Karpas-422 (cell line): ENCODE data around the gene HPS1. TPM values are rescaled to one million over a fixed set of nuclear protein-coding genes. Genes with fewer than 3 reads are reported as not detected.

Experiments
- DNase-seq: peaks from one replicate; pipeline ENCODE4 v3.0.0-alpha.2; 2015
- H2AFZ ChIP-seq: fragments of 200-600 bp; sonication (generic); 2 replicates; pipeline ENCODE4 v1.6.1; 2014; ENCODE audit warnings: antibody characterized with exemption, low read length, mixed read lengths
- H3K27ac ChIP-seq: fragments of 200-600 bp; sonication (generic); 2 replicates; pipeline ENCODE4 v1.5.1; 2014; ENCODE audit warnings: mild to moderate bottlenecking, low read length, moderate library complexity
- H3K27me3 ChIP-seq: fragments of 200-600 bp; sonication (generic); 2 replicates; pipeline ENCODE4 v1.6.1; 2014; ENCODE audit warnings: low read length, mixed read lengths
- H3K36me3 ChIP-seq: fragments of 200-600 bp; sonication (generic); 2 replicates; pipeline ENCODE4 v1.6.1; 2014; ENCODE audit warnings: low read length, mixed read lengths; ENCODE audit not compliant: insufficient read depth
- H3K4me1 ChIP-seq: fragments of 200-600 bp; sonication (generic); 2 replicates; pipeline ENCODE4 v1.6.1; 2014; ENCODE audit warnings: mild to moderate bottlenecking, low read length, mixed read lengths
- H3K4me2 ChIP-seq: fragments of 200-600 bp; sonication (generic); 2 replicates; pipeline ENCODE4 v1.6.1; 2014; ENCODE audit warnings: low read length, low read depth, mild to moderate bottlenecking; ENCODE audit not compliant: poor library complexity, severe bottlenecking
- H3K4me3 ChIP-seq: fragments of 200-600 bp; sonication (generic); 2 replicates; pipeline ENCODE4 v1.5.1; 2014; ENCODE audit warnings: mild to moderate bottlenecking, antibody characterized with exemption, low read length, mixed read lengths
- H3K79me2 ChIP-seq: fragments of 200-600 bp; sonication (generic); 2 replicates; pipeline ENCODE4 v1.6.1; 2014; ENCODE audit warnings: mild to moderate bottlenecking, low read length, mixed read lengths
- H3K9ac ChIP-seq: fragments of 200-600 bp; sonication (generic); 2 replicates; pipeline ENCODE4 v1.6.0; 2014; ENCODE audit warnings: low read length
- H3K9me2 ChIP-seq: fragments of 200-600 bp; sonication (generic), shearing (Covaris generic); replicated peaks from 2 replicates; pipeline ENCODE4 v1.6.0; 2014; ENCODE audit warnings: mild to moderate bottlenecking, low read length, moderate library complexity; ENCODE audit not compliant: insufficient read depth
- H3K9me3 ChIP-seq: fragments of 300-700, 200-600 bp; sonication (generic); 2 replicates; pipeline ENCODE4 v1.6.1; 2014; ENCODE audit warnings: low read length, mixed read lengths
- H4K20me1 ChIP-seq: fragments of 200-600 bp; sonication (generic); 2 replicates; pipeline ENCODE4 v1.6.1; 2014; ENCODE audit warnings: mild to moderate bottlenecking, antibody characterized with exemption, low read length, low read depth; ENCODE audit not compliant: insufficient read depth
- total RNA-seq: library from RNA; depleted of rRNA; stranded (reverse); fragments of >200 nt; shearing (Covaris generic); gene quantifications from 2 replicates; pipeline ENCODE4 v1.2.3, GENCODE V29; 2014; ENCODE audit warnings: low replicate concordance

Gene HPS1
- total RNA-seq, 1 experiment from 2014 or later = 35.6 TPM

DNA sequence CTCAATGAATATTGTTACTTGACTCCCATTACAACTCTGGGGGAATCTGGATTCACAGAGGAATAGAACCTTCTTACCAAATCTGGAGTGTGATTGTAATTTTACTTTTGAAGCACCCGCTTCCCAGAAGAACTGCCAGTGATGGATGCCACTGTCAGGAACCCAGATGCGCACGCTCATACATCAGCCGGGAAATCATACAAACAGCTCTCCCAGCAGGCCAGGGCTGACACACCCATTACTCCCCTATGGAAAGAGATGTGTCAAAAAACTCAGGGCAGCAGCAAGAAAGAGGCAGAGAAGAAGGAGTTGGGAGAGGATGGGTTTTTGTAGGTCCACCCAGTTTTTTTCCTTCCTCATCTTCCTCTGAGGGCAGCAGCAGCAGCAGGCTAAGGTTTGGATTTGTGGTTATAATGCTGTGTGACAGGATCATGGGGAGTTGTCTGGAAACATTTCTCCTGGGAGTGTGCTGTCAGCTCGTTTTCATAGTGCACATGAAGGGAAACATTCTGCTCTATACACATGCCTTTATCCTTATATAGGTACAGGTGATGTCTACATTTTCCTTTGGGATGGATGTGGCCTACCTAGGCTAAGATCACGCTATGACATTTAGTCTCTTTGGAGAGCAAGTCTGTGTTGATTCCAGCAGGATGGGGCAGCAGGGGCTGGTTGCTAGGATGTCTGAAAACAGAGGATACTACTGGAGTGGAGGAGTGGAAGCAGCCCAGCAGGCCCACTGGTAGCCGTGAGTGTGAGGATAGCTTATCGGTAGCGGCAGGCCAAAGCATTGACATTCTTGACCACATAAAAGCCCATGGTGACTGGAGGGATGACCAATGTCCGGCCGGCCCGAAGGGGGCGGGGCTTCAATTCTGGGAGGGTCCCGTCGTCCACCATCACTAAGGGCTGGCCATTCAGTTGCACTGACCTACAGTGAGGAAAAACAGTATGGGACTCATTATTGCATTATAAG lies 12.4 kb upstream of the HPS1 start:
- no peak overlapping the region for H3K4me3 ChIP-seq
- H3K9me2 ChIP-seq = no peaks in the 10 kb centered on the region
- H3K9me3 ChIP-seq = no peaks in the 10 kb centered on the region
- no peaks in the 10 kb centered on the region for H3K79me2 ChIP-seq
- no peaks in the 10 kb centered on the region for H4K20me1 ChIP-seq
- H3K9ac ChIP-seq = no peak overlapping the region
- no peaks in the 10 kb centered on the region for H3K4me1 ChIP-seq
- no peaks in the 10 kb centered on the region for H3K27me3 ChIP-seq
- H3K27ac ChIP-seq = no peak overlapping the region
- no peak for DNase-seq
- no peaks in the 10 kb centered on the region for H3K36me3 ChIP-seq
- no peak overlapping the region for H2AFZ ChIP-seq
- H3K4me2 ChIP-seq = no peak overlapping the region

DNA sequence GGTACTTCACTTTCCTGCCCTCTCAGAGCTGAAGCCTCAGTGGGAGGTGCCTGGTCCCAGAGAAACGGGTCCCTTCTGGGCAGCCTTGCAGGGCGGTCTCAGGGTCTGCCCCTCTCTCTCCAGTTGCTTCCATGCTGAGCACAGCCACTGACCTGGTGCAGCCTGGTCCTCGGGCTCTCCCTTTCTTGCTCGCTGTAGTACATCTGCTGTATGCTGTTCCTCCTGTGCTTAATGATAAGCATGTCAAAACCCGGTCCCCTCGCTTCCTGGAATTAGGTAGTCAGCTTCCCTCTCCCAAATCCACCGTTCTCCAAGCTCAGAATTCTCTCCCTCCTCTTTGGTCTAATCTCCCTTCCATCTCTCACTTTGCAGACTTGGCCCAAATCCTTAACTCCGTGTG lies 11.0 kb upstream of the HPS1 start:
- H3K27me3 ChIP-seq = no peaks in the 10 kb centered on the region
- no peak overlapping the region for H3K4me2 ChIP-seq
- DNase-seq = no peak
- no peaks in the 10 kb centered on the region for H3K36me3 ChIP-seq
- no peaks in the 10 kb centered on the region for H3K9me3 ChIP-seq
- no peaks in the 10 kb centered on the region for H3K9me2 ChIP-seq
- no peaks in the 10 kb centered on the region for H3K4me1 ChIP-seq
- H3K4me3 ChIP-seq = no peak overlapping the region
- H2AFZ ChIP-seq = no peak overlapping the region
- H3K27ac ChIP-seq = no peak overlapping the region
- no peaks in the 10 kb centered on the region for H4K20me1 ChIP-seq
- H3K79me2 ChIP-seq = no peaks in the 10 kb centered on the region
- no peak overlapping the region for H3K9ac ChIP-seq

DNA sequence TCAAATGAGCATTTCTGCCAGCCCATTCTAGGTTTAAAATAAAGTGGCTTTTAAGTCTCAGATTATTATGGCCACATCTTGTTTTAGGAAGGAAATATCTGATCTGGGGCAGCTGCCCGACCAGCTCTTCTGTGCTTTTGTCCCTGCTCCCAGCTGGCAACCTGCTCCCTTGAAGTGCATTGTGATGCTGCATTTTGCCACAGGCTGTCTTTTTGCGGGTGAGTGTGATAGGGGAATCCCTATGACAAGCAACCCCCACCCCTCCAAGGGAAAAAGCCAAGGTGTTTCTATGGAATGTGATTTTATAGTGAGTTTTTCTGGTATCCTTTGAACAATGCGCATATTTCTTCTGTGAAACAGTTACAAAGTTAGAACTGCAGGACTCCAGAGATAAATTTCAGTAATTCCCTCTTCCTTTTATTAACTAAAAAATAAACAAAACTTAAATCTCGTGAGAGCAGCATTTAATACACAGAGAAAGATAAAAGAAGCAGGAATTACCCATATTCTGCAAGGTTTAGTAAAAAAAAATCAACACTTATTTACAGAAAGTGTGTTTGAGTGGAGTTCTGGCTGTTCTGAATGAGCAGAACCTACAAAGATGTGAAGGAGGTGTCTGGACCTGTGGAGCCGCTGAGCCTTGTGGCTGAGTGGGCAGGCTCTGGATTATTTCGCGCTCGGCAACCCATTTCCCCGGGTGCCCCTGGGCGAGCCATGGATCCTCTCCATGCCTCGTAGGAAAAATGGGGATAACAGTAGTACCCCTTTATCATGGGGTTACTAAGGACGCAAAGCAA lies 10.1 kb upstream of the HPS1 start:
- no peak for DNase-seq
- H2AFZ ChIP-seq = no peak overlapping the region
- no peaks in the 10 kb centered on the region for H3K36me3 ChIP-seq
- H3K9me3 ChIP-seq = no peaks in the 10 kb centered on the region
- H3K27ac ChIP-seq = no peak overlapping the region
- no peaks in the 10 kb centered on the region for H3K27me3 ChIP-seq
- no peak overlapping the region for H3K4me2 ChIP-seq
- no peaks in the 10 kb centered on the region for H3K4me1 ChIP-seq
- H3K79me2 ChIP-seq = no peaks in the 10 kb centered on the region
- no peaks in the 10 kb centered on the region for H3K9me2 ChIP-seq
- H3K9ac ChIP-seq = no peak overlapping the region
- no peak overlapping the region for H3K4me3 ChIP-seq
- H4K20me1 ChIP-seq = no peaks in the 10 kb centered on the region

DNA sequence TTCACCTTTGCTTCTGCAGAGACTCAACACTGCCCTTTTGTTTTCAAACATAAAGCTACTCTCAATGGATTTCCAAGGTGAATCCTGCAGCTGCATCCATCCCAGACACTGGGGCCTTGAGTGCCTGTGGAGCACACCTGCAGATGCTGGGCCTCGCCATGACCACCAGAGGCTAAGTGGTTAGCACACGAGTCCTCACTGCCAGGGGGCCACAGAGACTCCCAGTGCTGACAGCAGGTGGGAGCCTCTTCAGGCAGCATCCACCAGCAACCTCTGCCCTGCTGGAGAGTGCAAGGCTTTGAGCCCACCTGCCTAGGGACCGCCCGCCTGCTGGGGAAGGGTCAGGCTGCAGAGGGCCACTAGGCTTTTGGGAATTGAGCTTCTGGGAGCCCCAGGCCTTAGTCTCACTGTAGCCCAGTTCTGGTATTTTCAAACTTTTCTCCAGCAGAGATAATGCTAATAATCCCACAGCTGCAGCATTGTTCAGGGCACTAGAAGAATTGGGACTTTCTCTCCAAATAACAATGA lies 9.4 kb upstream of the HPS1 start:
- no peak overlapping the region for H3K9ac ChIP-seq
- H3K4me3 ChIP-seq = no peak overlapping the region
- DNase-seq = no peak
- H3K9me3 ChIP-seq = no peaks in the 10 kb centered on the region
- H3K4me2 ChIP-seq = no peak overlapping the region
- H3K36me3 ChIP-seq = no peaks in the 10 kb centered on the region
- no peaks in the 10 kb centered on the region for H3K9me2 ChIP-seq
- no peak overlapping the region for H3K27ac ChIP-seq
- no peaks in the 10 kb centered on the region for H3K79me2 ChIP-seq
- no peak overlapping the region for H2AFZ ChIP-seq
- no peaks in the 10 kb centered on the region for H4K20me1 ChIP-seq
- H3K27me3 ChIP-seq = no peaks in the 10 kb centered on the region
- no peaks in the 10 kb centered on the region for H3K4me1 ChIP-seq

DNA sequence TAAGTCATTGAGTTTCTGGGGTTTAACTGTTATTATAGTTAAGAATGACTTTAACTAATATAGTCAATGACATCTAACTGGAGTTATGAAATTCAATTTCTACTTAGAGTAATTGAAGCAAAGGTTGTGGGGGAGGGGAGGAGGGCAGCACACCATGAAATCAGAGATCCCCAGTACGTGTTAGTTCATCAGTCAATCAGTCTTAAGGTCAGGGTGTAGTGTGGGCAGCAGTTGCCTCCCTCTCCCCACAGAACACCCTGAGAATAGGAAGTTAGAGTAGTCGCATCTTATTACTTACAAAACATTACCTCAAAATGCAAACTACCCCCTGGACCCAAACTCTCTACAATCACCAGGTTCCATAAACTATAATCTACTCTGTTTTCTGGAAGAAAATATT lies 7.0 kb upstream of the HPS1 start:
- Histone ChIP-seq H3K27ac (no peak overlapping the region), H3K4me1 (no peaks in the 10 kb centered on the region), H3K79me2 (no peaks in the 10 kb centered on the region), H3K9me2 (no peaks in the 10 kb centered on the region), H3K4me3 (no peak overlapping the region), H3K36me3 (no peaks in the 10 kb centered on the region), H3K4me2 (no peak overlapping the region), H2AFZ (no peak overlapping the region), H3K9me3 (no peaks in the 10 kb centered on the region), H3K9ac (no peak overlapping the region), H3K27me3 (no peaks in the 10 kb centered on the region), H4K20me1 (no peaks in the 10 kb centered on the region)
- DNase-seq = no peak

DNA sequence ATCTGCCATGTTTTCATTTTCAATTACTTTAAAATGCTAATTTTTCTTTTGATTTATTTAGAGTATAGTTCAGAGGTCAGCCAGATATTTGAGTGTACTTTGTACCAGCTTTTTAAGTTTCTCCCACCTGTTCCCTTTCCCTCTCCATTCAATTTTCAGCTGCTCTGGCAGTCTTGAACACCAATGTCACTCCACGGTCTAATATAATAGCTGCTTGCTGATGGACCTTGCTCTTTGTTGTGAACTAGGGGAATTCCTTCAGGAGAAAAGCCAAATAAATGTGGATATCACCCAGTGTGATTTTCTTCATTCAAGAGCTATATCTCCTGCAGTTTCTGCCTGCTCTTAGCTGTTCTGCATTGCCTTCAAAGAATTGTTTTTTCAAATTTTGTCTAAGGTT lies 3.9 kb upstream of the HPS1 start:
- no peak for DNase-seq
- Histone ChIP-seq H3K4me1 (peaks cover 2% of the 10 kb centered on the region), H3K27me3 (no peaks in the 10 kb centered on the region), H2AFZ (no peak overlapping the region), H3K4me2 (no peak overlapping the region), H3K9ac (no peak overlapping the region), H3K9me3 (no peaks in the 10 kb centered on the region), H3K36me3 (no peaks in the 10 kb centered on the region), H3K4me3 (no peak overlapping the region), H3K79me2 (peaks cover 8% of the 10 kb centered on the region), H4K20me1 (no peaks in the 10 kb centered on the region), H3K9me2 (no peaks in the 10 kb centered on the region), H3K27ac (no peak overlapping the region)

DNA sequence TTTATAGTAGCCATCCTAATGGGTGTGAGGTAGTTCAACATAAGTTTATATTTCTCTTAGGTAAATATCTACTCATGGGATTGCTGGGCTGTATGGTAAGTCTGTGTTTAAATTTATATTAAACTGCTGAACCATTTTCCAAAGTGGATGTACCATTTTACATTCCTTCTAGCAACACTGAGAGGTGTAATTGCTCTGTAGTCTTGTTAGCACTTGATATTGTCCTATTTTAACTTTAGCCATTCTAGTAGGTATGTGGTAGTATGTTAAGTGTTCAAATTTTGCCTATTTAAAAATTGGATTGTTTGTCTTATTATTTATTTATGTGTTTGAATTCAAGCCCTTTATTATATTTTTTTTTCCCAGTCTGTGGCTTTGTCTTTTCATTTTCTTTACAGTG lies 2.6 kb upstream of the HPS1 start:
- DNase-seq = no peak
- H3K9ac ChIP-seq = no peak overlapping the region
- H3K79me2 ChIP-seq = peaks cover 19% of the 10 kb centered on the region
- H3K4me2 ChIP-seq = no peak overlapping the region
- H3K36me3 ChIP-seq = peaks cover 8% of the 10 kb centered on the region; the same call in 1 of the 2 replicates
- H3K27me3 ChIP-seq = no peaks in the 10 kb centered on the region
- H3K9me2 ChIP-seq = no peaks in the 10 kb centered on the region
- H3K27ac ChIP-seq = no peak overlapping the region
- no peak overlapping the region for H3K4me3 ChIP-seq
- H3K4me1 ChIP-seq = peaks cover 7% of the 10 kb centered on the region
- no peaks in the 10 kb centered on the region for H3K9me3 ChIP-seq
- no peaks in the 10 kb centered on the region for H4K20me1 ChIP-seq
- H2AFZ ChIP-seq = no peak overlapping the region

DNA sequence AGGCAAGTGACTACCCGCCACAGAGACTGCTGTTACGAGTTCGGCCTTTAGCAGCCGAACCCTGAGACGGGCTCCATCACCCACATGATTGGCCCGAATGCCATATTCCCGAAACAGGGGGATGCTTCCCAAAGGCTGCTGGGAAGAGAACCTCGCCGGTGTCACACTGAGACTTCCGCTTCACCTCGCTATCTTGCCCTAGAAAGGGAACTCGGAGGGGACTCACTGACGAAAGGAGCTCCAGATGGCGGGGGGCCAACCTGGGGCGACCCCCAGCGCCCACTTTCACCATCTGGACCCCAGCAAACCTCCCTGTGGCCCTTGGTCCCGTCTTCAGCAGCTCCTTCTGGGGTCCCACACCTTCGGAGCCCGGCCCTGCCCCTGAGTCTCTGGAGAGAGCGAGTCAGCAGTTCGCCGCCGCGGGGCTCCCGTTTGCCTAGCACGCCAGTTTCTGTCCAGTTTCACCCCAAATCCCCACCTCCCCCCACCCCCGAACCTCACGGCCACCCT lies 529 bp downstream of the HPS1 start:
- no peaks in the 10 kb centered on the region for H3K9me3 ChIP-seq
- peaks cover 7% of the 10 kb centered on the region for H3K4me1 ChIP-seq
- H2AFZ ChIP-seq = no peak overlapping the region
- H4K20me1 ChIP-seq = no peaks in the 10 kb centered on the region
- H3K27ac ChIP-seq = peak overlapping the region; percentile 69
- peaks cover 21% of the 10 kb centered on the region for H3K79me2 ChIP-seq
- H3K4me2 ChIP-seq = peak overlapping the region; percentile 63
- H3K9ac ChIP-seq = peak overlapping the region; percentile 85
- H3K4me3 ChIP-seq = peak overlapping the region; percentile 78
- H3K36me3 ChIP-seq = peaks cover 13% of the 10 kb centered on the region
- H3K9me2 ChIP-seq = no peaks in the 10 kb centered on the region
- no peaks in the 10 kb centered on the region for H3K27me3 ChIP-seq
- peak; percentile 59 for DNase-seq
